Thyroid gland (tissue), 4 donors: ENCODE data around the gene EVPLL.
"Not testable (repeated sequence)": the region's sequence is repeated elsewhere in the genome, so short reads cannot be mapped to it uniquely, and the experiment has no call there.

Source experiments
- CTCF ChIP-seq, 6 experiments: fragments of 200-600 bp in 3 of 6; fragments of 450-650 bp in 3 of 6; sonication (generic) in 3 of 6; IDR thresholded peaks; one replicate each; pipeline ENCODE4 v1.5.1; 2016 to 2019; ENCODE audit warnings: antibody characterized with exemption in 6 of 6, mild to moderate bottlenecking in 2 of 6, inconsistent platforms in 1 of 6, moderate library complexity in 1 of 6
- POLR2A ChIP-seq, 2 donors: fragments of 450-650 bp; IDR thresholded peaks; one replicate each; pipeline ENCODE4 v1.6.1; 2017; ENCODE audit warnings: antibody characterized with exemption in 2 of 2, mild to moderate bottlenecking in 2 of 2, moderate library complexity in 1 of 2

- not testable (repeated sequence) for TF ChIP-seq CTCF, POLR2A (IDR thresholded peaks at IDR 0.05)
These were observed 6.7 kb downstream of the EVPLL start for GRCh38 chr17:18384271-18384670.
